H1 (cell line): ENCODE data around the gene SLX4. TPM values are rescaled to one million over a fixed set of nuclear protein-coding genes. Genes with fewer than 3 reads are reported as not detected.

Experiments used
- BRCA1 ChIP-seq: IDR thresholded peaks from 2 replicates; pipeline ENCODE4 v1.6.1; 2012; ENCODE audit warnings: low read depth, low read length, improper control_type of control experiment
- CEBPB ChIP-seq: IDR thresholded peaks from 2 replicates; pipeline ENCODE4 v1.6.1; 2012; ENCODE audit warnings: low read depth, low read length
- CHD2 ChIP-seq: IDR thresholded peaks from 2 replicates; pipeline ENCODE4 v1.6.1; 2012; ENCODE audit warnings: low read length, improper control_type of control experiment
- EP300 ChIP-seq, 2 experiments: IDR thresholded peaks; 1 replicate in 1 of 2; 2 replicates in 1 of 2; pipeline ENCODE4 v1.6.1; 2011 to 2012; ENCODE audit warnings: low read depth in 2 of 2, low read length in 2 of 2, mild to moderate bottlenecking in 2 of 2, borderline replicate concordance in 1 of 2, inconsistent platforms in 1 of 2, moderate library complexity in 1 of 2
- JUN ChIP-seq: IDR thresholded peaks from 2 replicates; pipeline ENCODE4 v1.6.1; 2011; ENCODE audit warnings: low read depth, mild to moderate bottlenecking, improper control_type of control experiment, low read length
- POLR2AphosphoS5 ChIP-seq: IDR thresholded peaks from 2 replicates; pipeline ENCODE4 v1.6.1; 2011; ENCODE audit warnings: low read depth, low read length
- POU5F1 ChIP-seq: IDR thresholded peaks from 2 replicates; pipeline ENCODE4 v1.6.1; 2011; ENCODE audit warnings: low read depth, mild to moderate bottlenecking, low read length, moderate library complexity
- RFX5 ChIP-seq: IDR thresholded peaks from 2 replicates; pipeline ENCODE4 v1.6.1; 2011; ENCODE audit warnings: low read depth, low read length, improper control_type of control experiment, borderline replicate concordance
- TAF7 ChIP-seq: optimal IDR thresholded peaks from 2 replicates; pipeline ENCODE3; 2011; ENCODE audit warnings: low read depth, mild to moderate bottlenecking, inconsistent platforms, low read length, moderate library complexity, borderline replicate concordance
- TBP ChIP-seq: IDR thresholded peaks from 2 replicates; pipeline ENCODE4 v1.6.1; 2011; ENCODE audit warnings: low read depth, low read length, improper control_type of control experiment
- TEAD4 ChIP-seq: IDR thresholded peaks from 2 replicates; pipeline ENCODE4 v1.6.1; 2012; ENCODE audit warnings: low read depth, low read length, inconsistent platforms, mixed read lengths
- ZNF274 ChIP-seq: IDR thresholded peaks from 2 replicates; pipeline ENCODE4 v1.7.0; 2012; ENCODE audit warnings: low read length, borderline replicate concordance; ENCODE audit errors: extremely low read depth
- polyA plus RNA-seq, 7 experiments: library from polyadenylated mRNA; depleted of rRNA in 3 of 7; stranded (reverse) in 5 of 7; unstranded in 2 of 7; fragments of >200 nt in 5 of 7; fragments of 200-250 nt in 2 of 7; gene quantifications; 1 replicate in 5 of 7; 2 replicates in 1 of 7; 4 replicates in 1 of 7; pipeline versions ENCODE4 v1.2.1 to v1.2.3, GENCODE V29; 2011 to 2013; ENCODE audit warnings: missing spikeins in 2 of 7, mixed read lengths in 2 of 7
- total RNA-seq: library from RNA; stranded (reverse); fragmentation: NEBNext Ultra II Directional; extraction: Animal tissue kit (Norgen Biotek cat#: 25700); gene quantifications from 2 replicates; pipeline ENCODE4 v1.2.1, GENCODE V29; 2021
- TF ChIP-seq, protein P1 (sequence below): fragments of 300-600 bp; sonication (generic); IDR thresholded peaks from 2 replicates; pipeline ENCODE4 v1.7.1; 2012; ENCODE audit warnings: low read length, moderate library complexity, mild to moderate bottlenecking, inconsistent platforms; ENCODE audit not compliant: insufficient replicate concordance

The SLX4 gene
- total and polyA plus RNA-seq, 2 of the 8 experiments (the other 6 are each of a cell fraction or from before 2014, with no cell fraction given): 4.4 to 11.4 TPM

DNA sequence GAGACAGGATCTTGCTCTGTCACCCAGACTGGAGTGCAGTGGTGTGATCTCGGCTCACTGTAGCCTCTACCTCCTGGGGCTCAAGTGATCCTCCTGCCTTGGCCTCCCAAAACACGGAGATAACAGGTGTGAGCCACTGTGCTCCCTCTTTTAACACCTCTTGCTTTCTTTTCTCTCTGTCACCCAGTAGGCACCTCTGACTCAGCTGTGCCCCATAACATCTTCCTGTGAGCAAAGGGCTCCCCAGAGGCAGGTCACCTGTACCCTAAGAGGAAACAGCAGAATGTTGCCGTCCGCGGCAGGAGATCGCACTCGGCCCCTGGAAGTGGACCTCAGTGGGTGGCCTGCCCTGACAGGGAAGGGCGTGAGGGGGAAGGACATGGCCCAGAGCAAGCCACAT is 33.3 kb downstream of the SLX4 start (continued):
- TF ChIP-seq, protein P1, sequence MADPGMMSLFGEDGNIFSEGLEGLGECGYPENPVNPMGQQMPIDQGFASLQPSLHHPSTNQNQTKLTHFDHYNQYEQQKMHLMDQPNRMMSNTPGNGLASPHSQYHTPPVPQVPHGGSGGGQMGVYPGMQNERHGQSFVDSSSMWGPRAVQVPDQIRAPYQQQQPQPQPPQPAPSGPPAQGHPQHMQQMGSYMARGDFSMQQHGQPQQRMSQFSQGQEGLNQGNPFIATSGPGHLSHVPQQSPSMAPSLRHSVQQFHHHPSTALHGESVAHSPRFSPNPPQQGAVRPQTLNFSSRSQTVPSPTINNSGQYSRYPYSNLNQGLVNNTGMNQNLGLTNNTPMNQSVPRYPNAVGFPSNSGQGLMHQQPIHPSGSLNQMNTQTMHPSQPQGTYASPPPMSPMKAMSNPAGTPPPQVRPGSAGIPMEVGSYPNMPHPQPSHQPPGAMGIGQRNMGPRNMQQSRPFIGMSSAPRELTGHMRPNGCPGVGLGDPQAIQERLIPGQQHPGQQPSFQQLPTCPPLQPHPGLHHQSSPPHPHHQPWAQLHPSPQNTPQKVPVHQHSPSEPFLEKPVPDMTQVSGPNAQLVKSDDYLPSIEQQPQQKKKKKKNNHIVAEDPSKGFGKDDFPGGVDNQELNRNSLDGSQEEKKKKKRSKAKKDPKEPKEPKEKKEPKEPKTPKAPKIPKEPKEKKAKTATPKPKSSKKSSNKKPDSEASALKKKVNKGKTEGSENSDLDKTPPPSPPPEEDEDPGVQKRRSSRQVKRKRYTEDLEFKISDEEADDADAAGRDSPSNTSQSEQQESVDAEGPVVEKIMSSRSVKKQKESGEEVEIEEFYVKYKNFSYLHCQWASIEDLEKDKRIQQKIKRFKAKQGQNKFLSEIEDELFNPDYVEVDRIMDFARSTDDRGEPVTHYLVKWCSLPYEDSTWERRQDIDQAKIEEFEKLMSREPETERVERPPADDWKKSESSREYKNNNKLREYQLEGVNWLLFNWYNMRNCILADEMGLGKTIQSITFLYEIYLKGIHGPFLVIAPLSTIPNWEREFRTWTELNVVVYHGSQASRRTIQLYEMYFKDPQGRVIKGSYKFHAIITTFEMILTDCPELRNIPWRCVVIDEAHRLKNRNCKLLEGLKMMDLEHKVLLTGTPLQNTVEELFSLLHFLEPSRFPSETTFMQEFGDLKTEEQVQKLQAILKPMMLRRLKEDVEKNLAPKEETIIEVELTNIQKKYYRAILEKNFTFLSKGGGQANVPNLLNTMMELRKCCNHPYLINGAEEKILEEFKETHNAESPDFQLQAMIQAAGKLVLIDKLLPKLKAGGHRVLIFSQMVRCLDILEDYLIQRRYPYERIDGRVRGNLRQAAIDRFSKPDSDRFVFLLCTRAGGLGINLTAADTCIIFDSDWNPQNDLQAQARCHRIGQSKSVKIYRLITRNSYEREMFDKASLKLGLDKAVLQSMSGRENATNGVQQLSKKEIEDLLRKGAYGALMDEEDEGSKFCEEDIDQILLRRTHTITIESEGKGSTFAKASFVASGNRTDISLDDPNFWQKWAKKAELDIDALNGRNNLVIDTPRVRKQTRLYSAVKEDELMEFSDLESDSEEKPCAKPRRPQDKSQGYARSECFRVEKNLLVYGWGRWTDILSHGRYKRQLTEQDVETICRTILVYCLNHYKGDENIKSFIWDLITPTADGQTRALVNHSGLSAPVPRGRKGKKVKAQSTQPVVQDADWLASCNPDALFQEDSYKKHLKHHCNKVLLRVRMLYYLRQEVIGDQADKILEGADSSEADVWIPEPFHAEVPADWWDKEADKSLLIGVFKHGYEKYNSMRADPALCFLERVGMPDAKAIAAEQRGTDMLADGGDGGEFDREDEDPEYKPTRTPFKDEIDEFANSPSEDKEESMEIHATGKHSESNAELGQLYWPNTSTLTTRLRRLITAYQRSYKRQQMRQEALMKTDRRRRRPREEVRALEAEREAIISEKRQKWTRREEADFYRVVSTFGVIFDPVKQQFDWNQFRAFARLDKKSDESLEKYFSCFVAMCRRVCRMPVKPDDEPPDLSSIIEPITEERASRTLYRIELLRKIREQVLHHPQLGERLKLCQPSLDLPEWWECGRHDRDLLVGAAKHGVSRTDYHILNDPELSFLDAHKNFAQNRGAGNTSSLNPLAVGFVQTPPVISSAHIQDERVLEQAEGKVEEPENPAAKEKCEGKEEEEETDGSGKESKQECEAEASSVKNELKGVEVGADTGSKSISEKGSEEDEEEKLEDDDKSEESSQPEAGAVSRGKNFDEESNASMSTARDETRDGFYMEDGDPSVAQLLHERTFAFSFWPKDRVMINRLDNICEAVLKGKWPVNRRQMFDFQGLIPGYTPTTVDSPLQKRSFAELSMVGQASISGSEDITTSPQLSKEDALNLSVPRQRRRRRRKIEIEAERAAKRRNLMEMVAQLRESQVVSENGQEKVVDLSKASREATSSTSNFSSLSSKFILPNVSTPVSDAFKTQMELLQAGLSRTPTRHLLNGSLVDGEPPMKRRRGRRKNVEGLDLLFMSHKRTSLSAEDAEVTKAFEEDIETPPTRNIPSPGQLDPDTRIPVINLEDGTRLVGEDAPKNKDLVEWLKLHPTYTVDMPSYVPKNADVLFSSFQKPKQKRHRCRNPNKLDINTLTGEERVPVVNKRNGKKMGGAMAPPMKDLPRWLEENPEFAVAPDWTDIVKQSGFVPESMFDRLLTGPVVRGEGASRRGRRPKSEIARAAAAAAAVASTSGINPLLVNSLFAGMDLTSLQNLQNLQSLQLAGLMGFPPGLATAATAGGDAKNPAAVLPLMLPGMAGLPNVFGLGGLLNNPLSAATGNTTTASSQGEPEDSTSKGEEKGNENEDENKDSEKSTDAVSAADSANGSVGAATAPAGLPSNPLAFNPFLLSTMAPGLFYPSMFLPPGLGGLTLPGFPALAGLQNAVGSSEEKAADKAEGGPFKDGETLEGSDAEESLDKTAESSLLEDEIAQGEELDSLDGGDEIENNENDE: no peak
- TF ChIP-seq RFX5 (no peak), CEBPB (no peak), EP300 (IDR thresholded peaks at IDR 0.05; ENCODE audit: borderline replicate concordance in 1 of 2, low read depth in 2 of 2, low read length in 2 of 2) (no peak), TBP (no peak), TEAD4 (no peak), CHD2 (no peak), POU5F1 (no peak), JUN (no peak), ZNF274 (no peak), TAF7 (no peak), BRCA1 (no peak), POLR2AphosphoS5 (no peak)
- TF ChIP-seq, all 59 proteins: peak for 0
